H9 (cell line): ENCODE data around the gene NRG2. TPM values are rescaled to one million over a fixed set of nuclear protein-coding genes. Genes with fewer than 3 reads are reported as not detected.

Source experiments
- DNase-seq: peaks from one replicate; pipeline ENCODE4 v3.0.0-alpha.2; 2017
- H2AFZ ChIP-seq: one replicate; pipeline ENCODE4 v1.6.1; 2013; ENCODE audit warnings: mild to moderate bottlenecking, low read length, control low read depth, moderate library complexity
- H2AK5ac ChIP-seq: 2 replicates; pipeline ENCODE4 v1.6.1; 2013; ENCODE audit warnings: low read length, control low read depth, mixed read lengths; ENCODE audit not compliant: insufficient read length
- H2BK120ac ChIP-seq: one replicate; pipeline ENCODE4 v1.6.1; 2013; ENCODE audit warnings: low read depth, mild to moderate bottlenecking, low read length, control low read depth, inconsistent platforms; ENCODE audit not compliant: poor library complexity, severe bottlenecking
- H2BK12ac ChIP-seq: 2 replicates; pipeline ENCODE4 v1.6.1; 2013; ENCODE audit warnings: low read length, control low read depth, mixed read lengths, low read depth; ENCODE audit not compliant: insufficient read length
- H2BK15ac ChIP-seq: 2 replicates; pipeline ENCODE4 v1.6.1; 2013; ENCODE audit warnings: low read depth, low read length, control low read depth
- H2BK20ac ChIP-seq: one replicate; pipeline ENCODE4 v1.6.1; 2013; ENCODE audit warnings: low read depth, mild to moderate bottlenecking, low read length, control low read depth, inconsistent platforms; ENCODE audit not compliant: poor library complexity, severe bottlenecking
- H2BK5ac ChIP-seq: 2 replicates; pipeline ENCODE4 v1.6.1; 2013; ENCODE audit warnings: low read length, control low read depth, mixed read lengths; ENCODE audit not compliant: insufficient read length
- H3K14ac ChIP-seq: 2 replicates; pipeline ENCODE4 v1.6.1; 2013; ENCODE audit warnings: low read length, control low read depth; ENCODE audit not compliant: insufficient read depth
- H3K18ac ChIP-seq: 2 replicates; pipeline ENCODE4 v1.6.1; 2013; ENCODE audit warnings: low read depth, mild to moderate bottlenecking, mixed read lengths, low read length, control low read depth; ENCODE audit not compliant: insufficient read length
- H3K23ac ChIP-seq: 2 replicates; pipeline ENCODE4 v1.6.1; 2013; ENCODE audit warnings: low read length, control low read depth, mixed read lengths, low read depth; ENCODE audit not compliant: insufficient read length
- H3K23me2 ChIP-seq: 2 replicates; pipeline ENCODE4 v1.6.1; 2013; ENCODE audit warnings: low read depth, mild to moderate bottlenecking, mixed read lengths, low read length, control low read depth; ENCODE audit not compliant: insufficient read length, poor library complexity, severe bottlenecking
- H3K27ac ChIP-seq: 2 replicates; pipeline ENCODE4 v1.5.1; 2013; ENCODE audit warnings: low read length, control low read depth, mixed read lengths, low read depth; ENCODE audit not compliant: insufficient read length
- H3K27me3 ChIP-seq: 2 replicates; pipeline ENCODE4 v1.6.1; 2013; ENCODE audit warnings: low read length, control low read depth, inconsistent platforms; ENCODE audit not compliant: insufficient read depth
- H3K4ac ChIP-seq: 2 replicates; pipeline ENCODE4 v1.6.1; 2013; ENCODE audit warnings: low read depth, mild to moderate bottlenecking, control low read depth, inconsistent platforms, low read length, moderate library complexity
- H3K4me1 ChIP-seq: 2 replicates; pipeline ENCODE4 v1.6.1; 2013; ENCODE audit warnings: low read length, control low read depth, inconsistent platforms; ENCODE audit not compliant: insufficient read depth
- H3K4me2 ChIP-seq: 2 replicates; pipeline ENCODE4 v1.6.1; 2013; ENCODE audit warnings: low read length, control low read depth, mixed read lengths; ENCODE audit not compliant: insufficient read length, insufficient read depth
- H3K56ac ChIP-seq: 2 replicates; pipeline ENCODE4 v1.6.1; 2013; ENCODE audit warnings: low read depth, mild to moderate bottlenecking, mixed read lengths, low read length, control low read depth; ENCODE audit not compliant: insufficient read length
- H3K79me1 ChIP-seq: 2 replicates; pipeline ENCODE4 v1.6.1; 2013; ENCODE audit warnings: low read depth, mild to moderate bottlenecking, moderate library complexity, low read length, control low read depth, inconsistent platforms; ENCODE audit not compliant: insufficient read depth, poor library complexity, severe bottlenecking
- H3K79me2 ChIP-seq: 2 replicates; pipeline ENCODE4 v1.6.1; 2013; ENCODE audit warnings: low read length, control low read depth, inconsistent platforms; ENCODE audit not compliant: insufficient read depth
- H3K9ac ChIP-seq: 2 replicates; pipeline ENCODE4 v1.6.1; 2013; ENCODE audit warnings: low read length, control low read depth, mixed read lengths; ENCODE audit not compliant: insufficient read length; ENCODE audit errors: extremely low read depth
- H3K9me3 ChIP-seq: one replicate; pipeline ENCODE4 v1.6.1; 2013; ENCODE audit warnings: low read depth, low read length, inconsistent platforms; ENCODE audit not compliant: control insufficient read depth
- H3T11ph ChIP-seq: one replicate; pipeline ENCODE4 v1.6.1; 2013; ENCODE audit warnings: mild to moderate bottlenecking, low read length, control low read depth, inconsistent platforms
- H4K20me1 ChIP-seq: one replicate; pipeline ENCODE4 v1.6.1; 2013; ENCODE audit not compliant: control insufficient read depth, insufficient read length, insufficient read depth
- H4K5ac ChIP-seq: 2 replicates; pipeline ENCODE4 v1.6.1; 2013; ENCODE audit warnings: low read depth, mild to moderate bottlenecking, mixed read lengths, low read length, control low read depth; ENCODE audit not compliant: insufficient read length
- H4K8ac ChIP-seq: replicated peaks from 2 replicates; pipeline ENCODE4 v1.6.1; 2013; ENCODE audit warnings: low read length, control low read depth, mixed read lengths, low read depth; ENCODE audit not compliant: insufficient read length
- H4K91ac ChIP-seq: 2 replicates; pipeline ENCODE4 v1.6.1; 2013; ENCODE audit warnings: low read depth, mild to moderate bottlenecking, moderate library complexity, mixed read lengths, low read length, control low read depth; ENCODE audit not compliant: insufficient read length
- H3K27ac Mint-ChIP-seq, 3 experiments: 2 replicates in 2 of 3; 3 replicates in 1 of 3; pipeline ENCODE4 v1.8.0; 2020 to 2021; ENCODE audit warnings: mixed read lengths in 3 of 3, mild to moderate bottlenecking in 1 of 3, moderate library complexity in 1 of 3
- H3K27me3 Mint-ChIP-seq: 2 replicates; pipeline ENCODE4 v1.8.0; 2021; ENCODE audit warnings: low read depth, mild to moderate bottlenecking, moderate library complexity, mixed read lengths
- H3K36me3 Mint-ChIP-seq, 3 experiments: 2 replicates in 2 of 3; 3 replicates in 1 of 3; pipeline ENCODE4 v1.8.0; 2020 to 2021; ENCODE audit warnings: low read depth in 3 of 3, mixed read lengths in 3 of 3; ENCODE audit not compliant: insufficient read depth in 1 of 3
- H3K4me1 Mint-ChIP-seq, 2 experiments: 2 replicates each; pipeline ENCODE4 v1.8.0; 2020; ENCODE audit warnings: mixed read lengths in 2 of 2
- H3K4me3 Mint-ChIP-seq, 2 experiments: 2 replicates in 1 of 2; 3 replicates in 1 of 2; pipeline ENCODE4 v1.8.0; 2020 to 2021; ENCODE audit warnings: mild to moderate bottlenecking in 2 of 2, mixed read lengths in 2 of 2, moderate library complexity in 1 of 2
- H3K9me3 Mint-ChIP-seq, 2 experiments: 2 replicates in 1 of 2; 3 replicates in 1 of 2; pipeline ENCODE4 v1.8.0; 2020; ENCODE audit warnings: mild to moderate bottlenecking in 2 of 2, mixed read lengths in 2 of 2, moderate library complexity in 1 of 2
- CTCF ChIP-seq: fragments of 200-600 bp; sonication (generic); conservative IDR thresholded peaks from 3 replicates; pipeline ENCODE4 v1.8.0; 2021; ENCODE audit warnings: antibody characterized with exemption, mild to moderate bottlenecking
- WGBS: extraction: QIAGEN DNeasy Blood & Tissue Kit; methylation state at CpG from one replicate; pipeline ENCODE4 v1.1.7; 2013; ENCODE audit warnings: missing lambda C conversion rate, low lambda C conversion rate, mixed read lengths; ENCODE audit not compliant: insufficient read length; ENCODE audit errors: extremely low coverage; 5-methylcytosine and 5-hydroxymethylcytosine counted together
- total RNA-seq: library from RNA; stranded (reverse); gene quantifications from 2 replicates; pipeline ENCODE4 v1.2.1, GENCODE V29; 2021

NRG2 gene
- total RNA-seq, 1 experiment from 2014 or later = not detected

GRCh38 chr5:140056880-140057279, 13.8 kb upstream of the NRG2 start:
- no peak overlapping the region for H2BK12ac ChIP-seq
- H3K9ac ChIP-seq = no peak overlapping the region
- H3K4me1 ChIP-seq = no peaks in the 10 kb centered on the region
- no peak overlapping the region for H2BK20ac ChIP-seq
- no peak overlapping the region for H4K5ac ChIP-seq
- H3K14ac ChIP-seq = no peak overlapping the region
- no peak overlapping the region for H3T11ph ChIP-seq
- no peaks in the 10 kb centered on the region for H4K20me1 ChIP-seq
- H3K18ac ChIP-seq = no peak overlapping the region
- Mint-ChIP-seq H3K4me1 (no peaks in the 10 kb centered on the region), H3K4me3 (no peak overlapping the region), H3K9me3 (no peaks in the 10 kb centered on the region), H3K36me3 (no peaks in the 10 kb centered on the region), H3K27me3 (peaks cover 4% of the 10 kb centered on the region), H3K27ac (no peak overlapping the region)
- no peak overlapping the region for H2BK15ac ChIP-seq
- H3K56ac ChIP-seq = no peak overlapping the region
- H3K23ac ChIP-seq = no peak overlapping the region
- no peak overlapping the region for H2AK5ac ChIP-seq
- no peak overlapping the region for H2BK5ac ChIP-seq
- H2AFZ ChIP-seq = no peak overlapping the region
- no peak overlapping the region for H3K4me2 ChIP-seq
- H4K91ac ChIP-seq = no peak overlapping the region
- H4K8ac ChIP-seq = no peak overlapping the region
- no CpG with 5 or more reads among the region's 1 CpG for WGBS
- H3K79me1 ChIP-seq = no peaks in the 10 kb centered on the region
- no peaks in the 10 kb centered on the region for H3K23me2 ChIP-seq
- no peaks in the 10 kb centered on the region for H3K79me2 ChIP-seq
- no peak overlapping the region for H3K4ac ChIP-seq
- H3K27ac ChIP-seq = no peak overlapping the region
- H3K9me3 ChIP-seq = no peaks in the 10 kb centered on the region
- H3K27me3 ChIP-seq = no peaks in the 10 kb centered on the region
- H2BK120ac ChIP-seq = no peak overlapping the region
- TF ChIP-seq CTCF = no peak
- no peak for DNase-seq
